ENCODE data around the gene ARHGAP26. TPM values are rescaled to one million over a fixed set of nuclear protein-coding genes. Genes with fewer than 3 reads are reported as not detected.

ARHGAP26 gene
- total and polyA plus RNA-seq, 2 donors (not counting 1 experiment from before 2014, with no cell fraction given) = 4.1 to 6.8 TPM

DNA sequence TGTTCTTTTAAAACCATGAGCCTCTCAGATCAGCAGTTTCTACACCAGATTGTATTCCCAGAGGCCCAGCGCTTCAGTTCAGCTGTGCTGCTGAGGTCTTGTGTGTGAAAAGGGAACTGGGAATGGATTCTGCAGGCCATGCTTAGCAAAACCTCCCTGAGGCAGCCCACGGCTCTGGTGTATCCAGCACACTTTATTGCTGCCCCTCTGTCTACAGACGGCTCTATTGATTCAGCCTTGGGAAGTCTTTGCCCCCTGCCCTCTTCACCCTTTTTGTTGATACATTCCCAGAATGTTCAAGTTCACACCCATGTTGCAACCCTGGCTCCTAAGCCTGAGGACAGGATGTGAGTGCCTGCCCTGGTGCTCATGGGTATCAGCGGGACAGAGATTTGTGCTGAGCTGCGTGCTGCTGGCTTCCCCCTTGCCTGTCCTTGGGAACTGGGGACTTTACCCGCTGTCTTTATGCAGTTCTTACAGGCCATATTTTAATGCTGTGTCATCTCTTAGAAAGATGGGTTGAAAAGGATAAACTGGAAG, 37.3 kb downstream of the ARHGAP26 start:
- Histone ChIP-seq H4K20me1 (ENCODE audit: control insufficient read depth, extremely low read depth, insufficient read depth, low read length) (no peaks in the 10 kb centered on the region), H3K36me3 (ENCODE audit: control insufficient read depth, insufficient read depth, low read length) (no peaks in the 10 kb centered on the region), H3K9ac (ENCODE audit: insufficient read depth, low read length) (no peak overlapping the region), H3K9me3 (ENCODE audit: control insufficient read depth, insufficient read depth, low read depth, low read length) (no peaks in the 10 kb centered on the region), H3K4me3 (replicated peaks in 1 of 4; ENCODE audit: control extremely low read depth in 1 of 4, insufficient read depth in 1 of 4, low read depth in 3 of 4, low read length in 4 of 4) (no peak overlapping the region), H3K27ac (ENCODE audit: insufficient read depth, low read length) (no peak overlapping the region), H3K27me3 (ENCODE audit: control insufficient read depth, insufficient read depth, low read length) (no peaks in the 10 kb centered on the region), H2AFZ (ENCODE audit: low read length) (no peak overlapping the region), H3K4me1 (ENCODE audit: control insufficient read depth, extremely low read depth, insufficient read depth, low read length) (no peaks in the 10 kb centered on the region), H3K4me2 (ENCODE audit: extremely low read depth, insufficient read depth, low read length) (no peak overlapping the region), H3K79me2 (ENCODE audit: control insufficient read depth, insufficient read depth, low read length) (no peaks in the 10 kb centered on the region)
- peak in 1 of 2 donors; percentile 36 for DNase-seq (ENCODE audit: low read depth in 2 of 2)
- no peak for TF ChIP-seq EZH2 (IDR thresholded peaks at IDR 0.05; ENCODE audit: low read length, missing control alignments)
- TF ChIP-seq, protein P1, sequence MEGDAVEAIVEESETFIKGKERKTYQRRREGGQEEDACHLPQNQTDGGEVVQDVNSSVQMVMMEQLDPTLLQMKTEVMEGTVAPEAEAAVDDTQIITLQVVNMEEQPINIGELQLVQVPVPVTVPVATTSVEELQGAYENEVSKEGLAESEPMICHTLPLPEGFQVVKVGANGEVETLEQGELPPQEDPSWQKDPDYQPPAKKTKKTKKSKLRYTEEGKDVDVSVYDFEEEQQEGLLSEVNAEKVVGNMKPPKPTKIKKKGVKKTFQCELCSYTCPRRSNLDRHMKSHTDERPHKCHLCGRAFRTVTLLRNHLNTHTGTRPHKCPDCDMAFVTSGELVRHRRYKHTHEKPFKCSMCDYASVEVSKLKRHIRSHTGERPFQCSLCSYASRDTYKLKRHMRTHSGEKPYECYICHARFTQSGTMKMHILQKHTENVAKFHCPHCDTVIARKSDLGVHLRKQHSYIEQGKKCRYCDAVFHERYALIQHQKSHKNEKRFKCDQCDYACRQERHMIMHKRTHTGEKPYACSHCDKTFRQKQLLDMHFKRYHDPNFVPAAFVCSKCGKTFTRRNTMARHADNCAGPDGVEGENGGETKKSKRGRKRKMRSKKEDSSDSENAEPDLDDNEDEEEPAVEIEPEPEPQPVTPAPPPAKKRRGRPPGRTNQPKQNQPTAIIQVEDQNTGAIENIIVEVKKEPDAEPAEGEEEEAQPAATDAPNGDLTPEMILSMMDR (conservative IDR thresholded peaks at IDR 0.05 in 1 of 2, IDR thresholded peaks at IDR 0.05 in 1 of 2; ENCODE audit: low read depth in 1 of 2, low read length in 2 of 2) = no peak

DNA sequence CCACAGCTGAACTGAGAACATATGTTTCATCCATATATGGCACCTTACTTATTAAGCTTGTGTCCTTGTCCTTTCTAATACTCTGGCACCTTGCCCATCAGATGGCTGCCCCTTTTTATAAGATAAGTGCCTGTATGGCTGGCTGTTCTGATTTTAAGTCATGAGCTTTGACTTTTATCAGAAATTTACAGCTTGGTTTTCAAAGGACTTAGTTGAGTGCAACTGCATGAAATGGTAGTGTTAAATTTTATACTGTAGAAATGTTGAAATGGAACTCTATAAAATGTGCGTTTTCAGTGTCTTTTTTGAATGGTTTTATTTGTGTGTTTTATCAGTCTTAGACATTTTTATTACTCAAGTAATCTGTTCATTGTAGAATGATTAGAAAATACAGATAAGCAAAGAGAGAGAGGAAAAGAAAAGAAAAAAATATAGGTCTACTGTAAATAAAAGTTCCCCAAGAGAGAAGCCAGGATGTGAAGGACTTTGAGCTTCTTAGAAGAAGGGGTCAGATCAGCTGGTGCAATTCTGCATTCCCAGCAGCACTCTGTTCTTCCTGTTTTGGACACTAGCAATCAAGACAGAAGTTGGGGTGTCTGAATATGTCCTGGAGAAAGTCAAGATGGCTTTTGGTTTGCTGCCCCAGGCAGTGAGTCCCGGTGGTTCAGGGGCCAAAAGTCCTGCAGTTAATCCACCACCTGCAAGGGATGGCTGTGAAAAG, 38.9 kb downstream of the ARHGAP26 start:
- H3K27ac ChIP-seq (ENCODE audit: insufficient read depth, low read length) = no peak overlapping the region
- H3K27me3 ChIP-seq (ENCODE audit: control insufficient read depth, insufficient read depth, low read length) = no peaks in the 10 kb centered on the region
- H3K4me2 ChIP-seq (ENCODE audit: extremely low read depth, insufficient read depth, low read length) = no peak overlapping the region

DNA sequence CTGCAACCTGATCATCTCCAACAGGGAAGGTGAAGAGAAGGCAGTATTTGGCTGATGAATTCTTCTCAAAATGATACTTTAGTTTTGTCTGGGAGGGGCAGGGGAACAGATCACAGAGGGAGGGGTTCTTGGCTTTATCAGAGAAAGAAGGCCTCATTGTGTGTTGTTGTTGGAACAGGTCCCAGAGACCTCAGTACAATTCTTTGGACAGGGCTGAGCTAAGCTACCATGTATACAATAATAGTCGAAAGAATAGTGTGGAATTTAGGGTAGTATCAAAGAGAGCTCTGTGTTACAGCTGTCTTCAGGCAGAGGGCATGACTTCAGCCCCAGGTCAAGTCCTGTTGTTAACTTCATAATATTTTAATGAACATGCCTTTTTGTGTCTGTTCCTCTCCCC, 39.9 kb downstream of the ARHGAP26 start:
- Histone ChIP-seq H3K9ac (ENCODE audit: insufficient read depth, low read length) (no peak overlapping the region), H2AFZ (ENCODE audit: low read length) (no peak overlapping the region)
- peak; percentile 36 to 38 for DNase-seq (ENCODE audit: low read depth in 2 of 2)

More for the DNA sequence above, 38.9 kb downstream of the ARHGAP26 start:
- Histone ChIP-seq H3K36me3 (ENCODE audit: control insufficient read depth, insufficient read depth, low read length) (no peaks in the 10 kb centered on the region), H3K79me2 (ENCODE audit: control insufficient read depth, insufficient read depth, low read length) (no peaks in the 10 kb centered on the region), H3K4me3 (replicated peaks in 1 of 4; ENCODE audit: control extremely low read depth in 1 of 4, insufficient read depth in 1 of 4, low read depth in 3 of 4, low read length in 4 of 4) (no peak overlapping the region), H4K20me1 (ENCODE audit: control insufficient read depth, extremely low read depth, insufficient read depth, low read length) (no peaks in the 10 kb centered on the region), H3K4me1 (ENCODE audit: control insufficient read depth, extremely low read depth, insufficient read depth, low read length) (no peaks in the 10 kb centered on the region), H3K9me3 (ENCODE audit: control insufficient read depth, insufficient read depth, low read depth, low read length) (no peaks in the 10 kb centered on the region), H2AFZ (ENCODE audit: low read length) (no peak overlapping the region), H3K9ac (ENCODE audit: insufficient read depth, low read length) (no peak overlapping the region)
- no peak for TF ChIP-seq EZH2 (IDR thresholded peaks at IDR 0.05; ENCODE audit: low read length, missing control alignments)
- TF ChIP-seq, protein P1 (conservative IDR thresholded peaks at IDR 0.05 in 1 of 2, IDR thresholded peaks at IDR 0.05 in 1 of 2; ENCODE audit: low read depth in 1 of 2, low read length in 2 of 2) = no peak
- DNase-seq (ENCODE audit: low read depth in 2 of 2) = no peak

More for the DNA sequence above, 39.9 kb downstream of the ARHGAP26 start:
- H3K4me2 ChIP-seq (ENCODE audit: extremely low read depth, insufficient read depth, low read length) = no peak overlapping the region
- H3K4me3 ChIP-seq (replicated peaks in 1 of 4; ENCODE audit: control extremely low read depth in 1 of 4, insufficient read depth in 1 of 4, low read depth in 3 of 4, low read length in 4 of 4) = no peak overlapping the region
- H3K27ac ChIP-seq (ENCODE audit: insufficient read depth, low read length) = no peak overlapping the region
- H3K79me2 ChIP-seq (ENCODE audit: control insufficient read depth, insufficient read depth, low read length) = no peaks in the 10 kb centered on the region
- H3K9me3 ChIP-seq (ENCODE audit: control insufficient read depth, insufficient read depth, low read depth, low read length) = no peaks in the 10 kb centered on the region
- H3K4me1 ChIP-seq (ENCODE audit: control insufficient read depth, extremely low read depth, insufficient read depth, low read length) = no peaks in the 10 kb centered on the region
- TF ChIP-seq, protein P1 (conservative IDR thresholded peaks at IDR 0.05 in 1 of 2, IDR thresholded peaks at IDR 0.05 in 1 of 2; ENCODE audit: low read depth in 1 of 2, low read length in 2 of 2) = no peak
- TF ChIP-seq EZH2 (IDR thresholded peaks at IDR 0.05; ENCODE audit: low read length, missing control alignments) = no peak
- no peaks in the 10 kb centered on the region for H4K20me1 ChIP-seq (ENCODE audit: control insufficient read depth, extremely low read depth, insufficient read depth, low read length)
- H3K27me3 ChIP-seq (ENCODE audit: control insufficient read depth, insufficient read depth, low read length) = no peaks in the 10 kb centered on the region
- H3K36me3 ChIP-seq (ENCODE audit: control insufficient read depth, insufficient read depth, low read length) = no peaks in the 10 kb centered on the region
